Upper lobe of right lung (tissue), 1 donor: ENCODE measurements around the gene P2RY11. TPM values are rescaled to one million over a fixed set of nuclear protein-coding genes. Genes with fewer than 3 reads are reported as not detected.

Source experiments
- ATAC-seq: fragments of 200-7000 bp; cut with Tn5 transposase; one replicate; pipeline ENCODE4 v1.9.1; 2020; ENCODE audit warnings: mild to moderate bottlenecking, moderate library complexity
- DNase-seq: peaks from one replicate; pipeline ENCODE4 v3.0.0-alpha.2; 2020
- H3K27ac ChIP-seq: fragments of 200-600 bp; one replicate; pipeline ENCODE4 v1.8.0; 2022
- H3K27me3 ChIP-seq: fragments of 200-600 bp; one replicate; pipeline ENCODE4 v1.8.0; 2022; ENCODE audit warnings: mild to moderate bottlenecking
- H3K36me3 ChIP-seq: fragments of 200-600 bp; one replicate; pipeline ENCODE4 v1.8.0; 2022
- H3K4me1 ChIP-seq: fragments of 200-600 bp; one replicate; pipeline ENCODE4 v1.8.0; 2022
- H3K4me3 ChIP-seq: fragments of 200-600 bp; one replicate; pipeline ENCODE4 v1.8.0; 2022; ENCODE audit warnings: mild to moderate bottlenecking
- H3K9me3 ChIP-seq: fragments of 200-600 bp; one replicate; pipeline ENCODE4 v1.8.0; 2022
- intact Hi-C: fragments of 100-400 bp; cut with DNase I; formaldehyde crosslinking; loops from one replicate; pipeline ENCODE4 v1.11.0; 2022
- total RNA-seq: library from RNA; stranded (reverse); fragmentation: NEBNext Ultra II Directional; extraction: Animal tissue kit (Norgen Biotek cat#: 25700); gene quantifications from one replicate; pipeline ENCODE4 v1.2.1, GENCODE V29; 2021
- TF ChIP-seq, protein P1 (sequence below): fragments of 200-600 bp; IDR thresholded peaks from one replicate; pipeline ENCODE4 v1.8.0; 2022; ENCODE audit warnings: antibody characterized with exemption
- donor health status: DM: no; HTN: yes; CAD: no; lungs with severe emphysema.

Gene P2RY11
- total RNA-seq, 1 donor from 2014 or later, result 13.5 TPM

DNA sequence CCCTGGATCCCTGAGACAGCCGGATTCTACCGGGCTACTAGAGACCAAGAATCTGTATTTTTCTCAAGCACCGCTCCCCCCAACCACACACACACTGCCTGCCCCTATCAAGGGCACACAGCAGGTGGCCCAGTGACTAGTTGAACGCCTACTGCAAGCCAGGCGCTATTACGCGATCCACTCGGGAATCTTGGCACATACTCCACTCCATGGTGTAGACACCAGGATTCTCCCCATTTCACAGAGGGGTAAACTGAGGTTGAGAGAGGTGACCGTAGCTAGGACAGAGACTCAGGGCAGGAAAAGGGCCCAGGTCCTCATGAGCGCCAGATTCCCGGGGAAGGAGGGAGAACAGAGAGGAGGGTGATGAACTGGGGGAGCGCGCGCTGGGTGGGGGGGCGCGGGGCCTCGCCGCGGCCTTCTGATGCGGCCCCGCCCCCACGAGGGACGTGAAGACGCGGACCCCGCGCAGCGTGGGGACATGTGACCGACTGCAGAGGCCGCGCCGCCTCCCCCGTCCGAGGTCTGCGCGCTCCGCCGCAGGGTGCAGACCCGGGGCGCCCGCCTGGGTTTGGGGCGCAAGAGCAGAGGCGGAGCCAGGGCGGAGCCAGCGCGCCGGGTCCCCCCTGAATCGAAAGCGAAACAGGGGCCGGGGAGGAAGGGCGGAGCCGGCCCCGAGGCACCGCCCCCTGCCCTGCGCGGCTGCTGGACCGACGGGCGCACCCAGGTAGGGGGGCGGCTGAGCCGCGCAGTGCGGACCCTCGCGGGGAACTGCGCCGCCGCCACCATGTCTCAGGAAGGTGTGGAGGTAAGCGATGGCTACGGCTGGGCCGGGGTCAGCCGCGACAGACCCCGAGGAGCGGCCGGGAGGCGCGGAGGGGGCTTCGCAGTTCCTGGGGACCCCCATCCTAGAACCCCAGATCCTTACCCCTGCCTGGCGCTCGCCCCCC, 25.6 kb upstream of the P2RY11 start, which contains the start of gene SHFL:
SHFL (plus strand) TSS at position 677 of the 950 bp plus-strand sequence; CDS start at position 788, 111 bp downstream.
- DNase-seq, result peak; percentile 91
- TF ChIP-seq, protein P1, sequence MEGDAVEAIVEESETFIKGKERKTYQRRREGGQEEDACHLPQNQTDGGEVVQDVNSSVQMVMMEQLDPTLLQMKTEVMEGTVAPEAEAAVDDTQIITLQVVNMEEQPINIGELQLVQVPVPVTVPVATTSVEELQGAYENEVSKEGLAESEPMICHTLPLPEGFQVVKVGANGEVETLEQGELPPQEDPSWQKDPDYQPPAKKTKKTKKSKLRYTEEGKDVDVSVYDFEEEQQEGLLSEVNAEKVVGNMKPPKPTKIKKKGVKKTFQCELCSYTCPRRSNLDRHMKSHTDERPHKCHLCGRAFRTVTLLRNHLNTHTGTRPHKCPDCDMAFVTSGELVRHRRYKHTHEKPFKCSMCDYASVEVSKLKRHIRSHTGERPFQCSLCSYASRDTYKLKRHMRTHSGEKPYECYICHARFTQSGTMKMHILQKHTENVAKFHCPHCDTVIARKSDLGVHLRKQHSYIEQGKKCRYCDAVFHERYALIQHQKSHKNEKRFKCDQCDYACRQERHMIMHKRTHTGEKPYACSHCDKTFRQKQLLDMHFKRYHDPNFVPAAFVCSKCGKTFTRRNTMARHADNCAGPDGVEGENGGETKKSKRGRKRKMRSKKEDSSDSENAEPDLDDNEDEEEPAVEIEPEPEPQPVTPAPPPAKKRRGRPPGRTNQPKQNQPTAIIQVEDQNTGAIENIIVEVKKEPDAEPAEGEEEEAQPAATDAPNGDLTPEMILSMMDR, result no peak
- peak within 1 kb of the TSS; percentile 92 for H3K4me3 ChIP-seq
- intact Hi-C loops, result no loop called here
- H3K27me3 ChIP-seq, result no peaks in the 10 kb centered on the region
- no peaks in the 10 kb centered on the region for H3K4me1 ChIP-seq
- no peaks in the 10 kb centered on the region for H3K9me3 ChIP-seq
- H3K27ac ChIP-seq, result peak within 1 kb of the TSS; percentile 89
- peaks cover 6% of the 10 kb centered on the region for H3K36me3 ChIP-seq
- peak; percentile 96 for ATAC-seq

DNA sequence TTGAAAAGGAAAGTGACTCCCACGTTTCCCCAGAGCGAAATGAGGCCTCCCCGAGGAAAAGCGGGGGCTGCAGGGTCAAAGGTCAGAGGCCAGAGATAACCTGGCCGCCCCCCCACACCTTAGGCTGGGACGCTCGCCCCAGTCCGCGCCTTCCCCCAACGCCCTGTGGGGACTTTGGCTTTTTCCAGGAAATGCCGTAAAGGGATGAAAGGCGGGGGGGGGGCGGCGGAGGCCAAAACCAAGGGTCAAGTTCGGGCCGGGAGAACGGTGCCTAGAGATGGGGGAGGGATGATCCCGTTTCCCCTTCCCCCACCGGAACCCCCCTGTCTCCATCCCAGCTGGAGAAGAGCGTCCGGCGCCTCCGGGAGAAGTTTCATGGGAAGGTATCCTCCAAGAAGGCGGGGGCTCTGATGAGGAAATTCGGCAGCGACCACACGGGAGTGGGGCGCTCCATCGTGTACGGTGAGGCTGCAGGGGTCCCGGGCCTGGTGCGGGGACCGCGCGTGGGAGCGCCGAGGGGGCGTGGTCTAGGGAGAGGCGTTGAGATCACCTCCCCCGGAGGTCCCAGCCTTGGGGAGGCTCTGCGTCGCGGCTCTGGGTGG, 24.8 kb upstream of the P2RY11 start:
- H3K4me1 ChIP-seq, result no peaks in the 10 kb centered on the region
- DNase-seq (no peak), ATAC-seq (peak; percentile 12)
- peak overlapping the region; percentile 89 for H3K27ac ChIP-seq
- TF ChIP-seq, protein P1, result no peak
- no peaks in the 10 kb centered on the region for H3K27me3 ChIP-seq
- intact Hi-C loops, result no loop called here
- H3K9me3 ChIP-seq, result no peaks in the 10 kb centered on the region
- H3K36me3 ChIP-seq, result peaks cover 6% of the 10 kb centered on the region
- H3K4me3 ChIP-seq, result peak overlapping the region; percentile 92

DNA sequence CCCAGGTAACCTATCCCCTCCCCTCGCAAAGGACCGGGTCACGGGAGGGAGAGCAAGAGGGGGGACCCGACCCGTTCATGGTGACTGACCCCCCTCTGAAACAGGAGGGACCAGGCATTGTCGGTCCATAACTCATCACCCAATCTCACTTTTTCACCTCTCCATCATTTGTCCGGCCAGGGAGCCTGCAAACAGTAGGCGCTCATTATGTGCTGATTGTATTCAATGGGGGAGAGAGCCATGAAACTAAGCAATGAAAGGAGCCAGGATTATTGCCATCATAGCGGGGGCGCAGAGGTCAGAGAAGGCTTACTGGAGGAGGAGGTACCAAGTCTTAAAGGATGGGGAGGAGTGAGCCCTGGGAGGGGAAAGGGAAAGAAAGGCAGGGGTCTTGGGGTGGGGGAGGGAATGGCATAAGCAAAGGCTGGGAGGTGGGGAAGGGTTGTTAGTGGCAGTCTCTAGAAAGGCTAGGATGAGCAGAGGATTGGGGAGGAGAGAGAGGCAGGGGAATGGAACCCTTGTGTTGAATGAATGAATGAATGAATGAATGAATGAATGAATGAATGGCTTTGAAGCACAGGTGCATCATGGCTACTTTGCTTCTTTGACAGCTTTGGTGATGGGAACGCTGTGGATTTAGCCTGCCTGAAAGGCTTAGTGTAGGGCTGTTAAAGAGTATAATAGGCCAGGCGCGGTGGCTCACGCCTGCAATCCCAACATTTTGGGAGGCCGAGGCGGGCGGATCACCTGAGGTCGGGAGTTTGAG, 24.0 kb upstream of the P2RY11 start:
- no peaks in the 10 kb centered on the region for H3K27me3 ChIP-seq
- no peaks in the 10 kb centered on the region for H3K4me1 ChIP-seq
- H3K9me3 ChIP-seq, result no peaks in the 10 kb centered on the region
- H3K27ac ChIP-seq, result no peak overlapping the region
- intact Hi-C loops, result no loop called here
- peak overlapping the region; percentile 92 for H3K4me3 ChIP-seq
- ATAC-seq (no peak), DNase-seq (no peak)
- TF ChIP-seq, protein P1, result no peak
- H3K36me3 ChIP-seq, result peaks cover 14% of the 10 kb centered on the region

DNA sequence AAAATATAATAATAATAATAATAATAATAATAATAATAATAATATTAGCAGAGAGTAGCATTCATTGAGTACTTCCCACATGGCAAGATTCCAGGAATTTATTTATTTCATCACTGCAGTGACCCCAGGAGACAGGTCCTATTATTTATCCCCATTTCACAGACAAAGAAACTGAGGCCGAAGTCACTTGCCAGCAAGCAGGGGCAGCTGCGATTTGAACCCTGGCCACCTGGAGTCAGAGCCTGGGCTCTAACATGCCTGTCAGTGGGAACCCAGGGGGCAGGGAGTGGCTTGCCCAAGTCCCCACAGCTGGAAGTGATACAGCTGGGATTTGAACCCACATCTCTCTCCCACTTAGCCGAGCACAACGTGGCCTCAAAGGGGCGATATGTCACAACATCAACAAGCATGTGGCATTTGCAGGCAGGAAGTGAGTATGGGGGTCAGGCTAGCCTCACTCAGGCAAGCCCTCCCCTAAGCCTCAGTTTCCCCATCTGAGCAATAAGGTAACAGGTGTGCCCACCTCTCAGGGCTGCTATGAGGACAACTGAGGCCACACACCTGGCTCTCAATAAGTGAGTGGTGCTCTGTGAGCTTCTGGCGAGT, 22.4 kb upstream of the P2RY11 start:
- ATAC-seq (no peak), DNase-seq (no peak)
- H3K27ac ChIP-seq, result no peak overlapping the region
- no peaks in the 10 kb centered on the region for H3K4me1 ChIP-seq
- TF ChIP-seq, protein P1, result no peak
- no peak overlapping the region for H3K4me3 ChIP-seq
- H3K27me3 ChIP-seq, result no peaks in the 10 kb centered on the region
- no peaks in the 10 kb centered on the region for H3K9me3 ChIP-seq
- intact Hi-C loops, result no loop called here
- H3K36me3 ChIP-seq, result peaks cover 19% of the 10 kb centered on the region

DNA sequence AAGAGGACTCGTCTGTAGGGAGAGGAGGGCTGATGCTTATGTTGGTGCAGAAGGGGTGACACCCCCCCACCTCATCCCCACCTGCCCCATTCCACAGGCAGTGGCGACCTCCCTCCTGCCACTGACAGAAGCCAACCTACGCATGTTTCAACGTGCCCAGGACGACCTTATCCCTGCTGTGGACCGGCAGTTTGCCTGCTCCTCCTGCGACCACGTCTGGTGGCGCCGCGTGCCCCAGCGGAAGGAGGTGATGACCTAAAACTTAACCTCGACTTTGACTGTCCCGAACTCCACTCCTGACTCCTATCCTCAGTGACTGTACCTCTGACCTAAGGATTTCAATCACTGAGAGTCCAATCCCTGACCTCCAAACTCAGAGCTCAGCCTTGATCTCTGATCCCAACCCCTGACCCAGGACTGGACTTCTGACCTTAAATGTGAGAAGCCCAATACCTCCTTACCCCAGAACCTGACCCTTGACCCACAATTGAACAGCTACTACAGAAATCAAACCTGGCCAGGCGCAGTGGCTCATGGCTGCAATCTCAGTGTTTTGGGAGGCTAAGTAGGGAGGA, 21.6 kb upstream of the P2RY11 start:
- Histone ChIP-seq H3K27ac (no peak overlapping the region), H3K36me3 (peaks cover 19% of the 10 kb centered on the region), H3K4me3 (no peak overlapping the region), H3K4me1 (no peaks in the 10 kb centered on the region), H3K9me3 (no peaks in the 10 kb centered on the region), H3K27me3 (no peaks in the 10 kb centered on the region)
- ATAC-seq, result no peak
- TF ChIP-seq, protein P1, result no peak
- no peak for DNase-seq
- intact Hi-C loops, result no loop called here
